ENCODE data around the gene FHL3.
"Not testable (repeated sequence)": the region's sequence is repeated elsewhere in the genome, so short reads cannot be mapped to it uniquely, and the experiment has no call there.

FHL3 gene

DNA sequence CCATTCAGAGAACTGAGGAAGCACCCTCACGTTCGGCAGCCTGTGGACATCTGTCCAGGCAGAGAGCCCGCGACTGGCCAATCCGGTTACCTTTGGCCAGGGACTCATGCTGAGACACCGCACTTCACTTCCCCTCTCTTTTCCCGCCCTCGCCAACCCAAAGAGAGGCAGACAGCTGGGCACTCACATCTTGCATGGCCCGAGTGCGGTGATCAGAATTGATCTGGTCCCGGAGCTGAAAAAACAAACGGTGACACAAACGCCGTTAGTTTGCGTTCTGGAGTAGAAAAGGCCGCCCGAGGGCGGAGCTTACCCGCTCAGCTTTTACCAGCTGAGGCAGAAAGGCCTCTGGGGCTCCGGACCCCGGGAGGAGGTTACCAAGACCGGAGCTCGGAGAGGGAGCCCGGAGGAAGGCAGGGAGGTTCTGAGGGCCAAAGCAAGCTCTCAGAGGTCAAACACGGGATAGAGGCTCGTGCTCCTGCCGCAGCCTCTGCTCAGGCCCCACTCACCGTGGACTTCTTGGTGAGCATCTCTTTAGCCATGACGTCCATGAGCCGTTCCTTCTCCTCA is 15.9 kb downstream of the FHL3 start:
- DNase-seq (ENCODE audit: low read depth in 2 of 2) = no peak

DNA sequence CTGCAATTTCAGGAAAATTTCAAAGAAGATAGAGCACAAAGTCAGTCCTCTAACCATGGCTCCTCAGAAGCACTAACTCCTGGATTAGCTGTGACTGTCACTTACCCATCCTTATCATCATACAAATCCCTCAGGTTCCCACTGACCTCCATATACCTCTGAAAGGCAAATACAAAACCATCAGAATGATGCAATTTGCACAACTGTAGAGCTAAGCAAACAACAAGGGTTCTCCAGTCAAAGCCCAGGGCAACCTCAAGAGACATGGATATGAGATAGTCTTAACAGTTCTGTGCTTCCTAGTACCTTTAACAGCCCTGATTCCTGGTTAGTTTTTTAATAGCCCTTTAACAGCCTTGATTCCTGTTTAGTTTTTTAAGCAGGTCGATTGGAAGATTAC is 17.6 kb downstream of the FHL3 start:
- no peak for DNase-seq (ENCODE audit: low read depth in 2 of 2)

DNA sequence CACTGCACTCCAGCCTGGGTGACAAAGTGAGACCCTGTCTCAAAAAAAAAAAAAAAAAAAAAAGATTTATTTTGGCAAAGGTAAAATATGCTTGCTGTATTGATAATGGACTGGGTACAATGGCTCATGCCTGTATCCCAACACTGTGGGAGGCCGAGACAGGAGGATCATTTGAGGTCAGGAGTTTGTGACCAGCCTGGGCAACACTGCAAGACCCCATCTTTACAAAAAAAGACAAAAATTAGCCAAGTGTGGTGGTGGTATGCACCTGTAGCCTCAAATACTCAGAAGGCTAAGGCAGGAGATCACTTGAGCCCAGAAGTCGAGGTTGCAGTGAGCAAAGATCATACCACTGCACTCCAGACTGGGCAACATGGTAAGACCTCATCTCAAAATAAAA is 21.8 kb downstream of the FHL3 start:
- DNase-seq (ENCODE audit: low read depth in 2 of 2) = no peak

DNA sequence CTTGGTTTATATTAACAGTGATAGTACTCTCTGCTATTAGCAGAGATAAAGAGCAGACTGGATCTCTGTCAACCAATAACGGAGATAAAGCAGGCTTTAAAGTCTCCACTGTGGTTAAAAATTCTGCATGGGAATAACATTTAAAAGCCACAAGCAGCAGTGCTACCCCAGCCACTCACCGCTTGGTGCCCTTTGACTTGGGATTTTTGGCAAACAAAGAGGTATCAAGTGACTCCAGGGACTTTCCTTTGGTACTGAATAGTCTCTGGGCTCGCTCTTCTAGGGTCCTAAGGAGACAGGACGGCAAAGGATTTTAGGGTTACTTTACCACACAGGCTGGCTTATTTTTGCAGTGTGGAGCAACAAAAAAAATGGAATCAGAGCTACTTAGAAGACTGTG is 26.8 kb downstream of the FHL3 start:
- no peak for DNase-seq (ENCODE audit: low read depth in 2 of 2)

DNA sequence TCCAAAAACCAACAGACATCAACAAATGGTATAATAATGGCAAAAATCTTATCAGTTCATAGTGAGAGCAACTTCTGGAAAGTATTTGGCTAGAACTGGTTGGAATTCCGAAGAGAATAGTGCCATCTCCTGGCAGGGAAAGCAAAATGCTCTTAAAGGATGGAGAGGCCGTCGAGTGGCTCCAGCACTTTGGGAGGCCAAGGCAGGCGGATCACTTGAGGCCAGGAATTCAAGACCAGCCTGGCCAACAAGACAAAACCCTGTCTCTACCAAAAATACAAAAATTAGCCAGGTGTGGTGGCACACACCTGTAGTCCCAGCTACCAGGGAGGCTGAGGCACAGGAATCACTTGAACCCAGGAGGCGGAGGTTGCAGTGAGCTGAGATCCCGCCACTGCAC is 30.2 kb downstream of the FHL3 start:
- DNase-seq (ENCODE audit: low read depth in 2 of 2) = not testable (repeated sequence)

DNA sequence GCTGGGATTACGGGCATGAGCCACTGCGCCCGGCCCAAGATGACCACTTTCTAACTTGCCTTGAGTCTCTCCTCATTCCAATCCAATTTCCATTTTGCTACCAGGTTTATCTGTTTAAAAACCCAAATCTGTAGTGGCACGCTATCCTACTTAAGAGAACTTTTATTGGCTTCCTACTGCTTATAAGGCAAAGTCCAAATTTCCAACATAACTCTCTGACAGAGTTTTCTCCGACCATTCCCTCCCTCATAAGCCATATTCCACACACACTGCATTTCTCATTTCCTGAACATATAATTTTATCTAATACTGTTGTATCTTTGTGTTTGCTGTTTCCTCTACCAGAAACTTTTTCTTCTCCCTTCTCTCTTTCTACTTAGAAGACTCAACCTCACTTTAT is 30.7 kb downstream of the FHL3 start:
- DNase-seq (ENCODE audit: low read depth in 2 of 2) = no peak

DNA sequence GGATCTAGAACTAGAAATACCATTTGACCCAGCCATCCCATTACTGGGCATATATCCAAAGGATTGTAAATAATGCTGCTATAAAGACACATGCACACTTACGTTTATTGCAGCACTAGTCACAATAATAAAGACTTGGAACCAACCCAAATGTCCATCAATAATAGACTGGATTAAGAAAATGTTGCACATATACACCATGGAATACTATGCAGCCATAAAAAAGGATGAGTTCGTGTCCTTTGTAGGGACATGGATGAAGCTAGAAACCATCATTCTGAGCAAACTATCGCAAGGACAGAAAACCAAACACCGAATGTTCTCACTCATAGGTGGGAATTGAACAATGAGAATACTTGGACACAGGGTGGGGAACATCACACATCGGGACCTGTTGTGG is 31.6 kb downstream of the FHL3 start:
- DNase-seq (ENCODE audit: low read depth in 2 of 2) = not testable (repeated sequence)

DNA sequence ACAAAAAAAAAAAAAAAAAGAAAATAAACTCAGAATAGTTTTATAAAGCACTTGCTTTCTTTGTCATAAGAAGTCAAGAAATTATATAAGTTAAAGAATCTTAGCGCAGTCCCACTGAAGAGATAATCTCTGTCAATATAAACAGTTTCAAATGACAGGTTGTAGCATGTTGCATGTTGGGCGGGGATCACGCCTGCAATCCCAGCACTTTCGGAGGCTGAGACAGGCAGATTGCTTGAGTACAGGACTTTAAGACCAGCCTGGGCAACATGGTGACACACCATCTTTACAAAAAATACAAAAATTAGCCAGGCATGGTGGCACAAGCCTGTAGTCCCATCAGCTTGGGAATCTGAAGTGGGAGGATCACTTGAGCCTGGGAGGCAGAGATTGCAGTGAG is 40.0 kb downstream of the FHL3 start:
- DNase-seq (ENCODE audit: low read depth in 2 of 2) = no peak

DNA sequence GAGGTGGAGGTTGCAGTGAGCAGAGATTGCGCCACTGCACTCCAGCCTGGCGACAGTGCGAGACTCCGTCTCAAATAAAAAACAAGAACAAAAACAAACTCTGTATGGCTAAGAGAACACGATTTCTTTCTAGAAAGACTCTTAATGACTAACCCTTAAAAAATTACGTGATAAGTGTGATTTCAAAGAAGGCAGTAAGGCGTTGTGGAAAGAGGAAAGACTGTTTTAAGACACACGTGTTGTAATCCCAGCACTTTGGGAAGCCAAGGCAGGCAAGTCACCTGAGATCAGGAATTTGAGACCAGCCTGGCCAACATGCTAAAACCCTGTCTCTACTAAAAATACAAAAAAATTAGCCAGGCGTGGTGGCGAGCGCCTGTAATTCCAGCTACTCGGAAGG is 41.2 kb downstream of the FHL3 start:
- not testable (repeated sequence) for DNase-seq (ENCODE audit: low read depth in 2 of 2)

DNA sequence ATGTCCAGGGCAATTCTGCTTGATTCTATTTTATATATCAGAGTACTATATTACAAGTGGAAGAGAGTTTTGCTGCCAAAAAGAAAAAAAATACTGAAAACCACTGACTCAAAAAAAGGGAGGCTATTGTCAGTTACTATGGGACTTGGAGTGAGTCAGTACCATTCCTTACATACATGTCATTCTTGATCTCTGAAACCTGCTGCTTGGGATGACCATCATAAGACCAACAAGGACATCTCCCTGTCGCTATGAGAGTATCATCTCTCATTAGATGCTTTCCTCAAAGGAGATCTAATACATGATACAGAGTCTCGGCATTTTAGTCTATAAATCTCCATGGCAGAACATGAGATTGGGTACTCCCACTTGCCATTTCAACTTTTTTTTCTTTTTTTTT is 46.6 kb downstream of the FHL3 start:
- DNase-seq (ENCODE audit: low read depth in 2 of 2) = no peak

DNA sequence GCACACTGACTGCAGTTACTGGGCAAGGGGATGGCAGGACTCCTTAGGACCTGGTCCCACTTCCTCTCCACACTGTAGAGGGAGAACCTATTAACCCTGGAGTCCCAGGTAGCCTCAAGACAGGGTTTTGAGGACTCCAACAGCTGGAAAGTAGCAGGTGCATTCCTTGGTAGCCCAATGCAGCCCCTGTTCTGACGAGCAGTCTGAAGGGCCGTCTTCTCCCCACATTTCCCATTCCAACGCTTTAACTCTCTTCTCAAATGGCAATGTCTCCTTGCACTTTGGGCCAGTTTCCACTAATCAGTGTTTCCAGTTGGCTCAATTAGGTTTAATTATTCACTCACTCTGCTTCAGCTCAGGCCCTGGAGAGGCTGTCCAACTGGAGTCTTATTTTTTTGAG is 49.6 kb downstream of the FHL3 start:
- DNase-seq (ENCODE audit: low read depth in 2 of 2) = no peak

DNA sequence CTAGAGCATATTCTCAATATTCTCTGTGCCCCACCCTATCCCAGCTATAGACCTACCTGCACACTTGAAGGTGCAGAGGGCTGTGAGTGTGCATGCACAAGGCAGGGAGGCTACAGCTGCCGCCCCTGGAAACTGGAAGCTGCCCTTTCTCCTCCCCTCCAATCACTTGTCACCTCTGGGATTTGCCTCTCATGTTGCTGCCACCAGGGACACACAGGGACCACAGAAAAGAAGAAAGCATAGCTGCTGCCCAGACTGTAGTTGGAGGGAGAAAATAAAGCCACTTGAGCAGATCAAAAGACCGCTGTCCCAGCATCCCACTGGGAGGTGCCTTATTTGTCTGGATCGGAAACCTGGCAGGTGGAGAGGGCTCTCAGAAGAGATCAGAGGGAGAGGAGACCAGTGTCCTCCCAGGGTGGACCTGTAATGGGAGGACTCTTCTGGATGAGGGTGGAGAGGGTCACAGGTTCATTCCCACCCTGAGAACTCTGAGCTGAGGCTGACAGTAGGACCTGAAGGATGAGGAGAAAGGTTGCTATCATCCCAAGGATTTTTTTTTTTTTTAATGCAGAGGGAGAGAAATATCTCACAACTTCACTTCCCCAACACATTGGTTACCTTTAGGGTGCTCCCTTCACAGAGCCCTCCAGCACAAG is 50.9 kb downstream of the FHL3 start:
- DNase-seq (ENCODE audit: low read depth in 2 of 2) = no peak

DNA sequence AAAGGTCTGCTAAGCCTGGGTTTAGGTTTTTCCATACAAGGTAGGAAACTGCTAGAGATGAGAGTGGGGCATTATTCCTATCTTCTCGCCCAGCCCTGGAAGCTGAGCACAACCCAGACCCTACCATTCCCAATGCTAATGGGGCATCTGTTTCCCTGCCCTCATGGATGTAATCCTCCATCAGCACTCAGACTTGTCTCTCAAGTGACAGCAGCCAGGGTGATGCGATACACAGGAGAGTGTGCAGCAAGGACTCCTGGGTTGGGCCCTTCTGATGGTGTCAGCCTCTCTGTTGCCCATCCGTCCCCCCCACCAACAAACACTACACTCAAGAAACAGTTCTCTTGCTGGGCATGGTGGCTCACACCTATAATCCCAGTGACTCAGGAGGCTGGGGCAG is 52.6 kb downstream of the FHL3 start:
- DNase-seq (ENCODE audit: low read depth in 2 of 2) = no peak

DNA sequence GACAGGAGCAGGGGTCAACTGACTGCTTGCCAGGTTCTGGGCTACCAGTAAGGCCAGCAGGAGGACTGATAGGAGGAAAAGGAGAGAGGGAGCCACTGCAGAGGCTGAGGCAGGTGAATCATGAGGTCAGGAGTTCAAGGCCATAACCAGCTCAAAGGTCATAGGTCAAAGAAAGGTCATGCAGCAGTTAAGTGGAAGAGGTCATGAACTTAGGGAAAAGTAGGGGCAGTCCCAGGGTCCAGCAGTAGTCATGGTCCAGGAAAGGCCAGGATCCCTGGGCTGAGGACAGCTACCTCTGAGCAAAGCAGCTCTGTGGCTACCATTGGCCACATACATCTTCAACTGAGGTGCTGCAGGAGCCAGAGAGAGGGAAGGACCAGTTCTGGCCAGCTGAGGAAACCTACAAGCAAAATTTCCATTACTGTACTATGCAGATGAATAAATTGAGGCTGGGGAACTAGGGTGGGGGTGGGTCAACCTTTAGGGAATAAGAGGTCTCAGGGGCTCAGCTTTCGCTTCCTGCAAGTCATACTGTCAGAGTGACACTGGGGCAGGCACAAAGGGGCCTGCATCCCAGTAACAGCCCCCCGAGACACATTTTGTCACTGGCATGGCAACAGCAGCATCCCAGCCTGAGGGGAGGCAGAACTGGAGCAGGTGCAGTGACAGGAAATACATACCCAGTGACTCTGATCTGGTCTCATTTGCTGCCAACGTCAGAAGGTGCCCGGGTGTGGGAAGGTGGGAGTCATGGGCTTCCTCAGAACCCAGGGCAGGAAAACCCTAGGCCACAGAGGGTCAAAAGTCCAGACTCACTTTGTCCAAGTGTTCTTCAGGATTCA is 53.3 kb downstream of the FHL3 start:
- no peak for DNase-seq (ENCODE audit: low read depth in 2 of 2)

DNA sequence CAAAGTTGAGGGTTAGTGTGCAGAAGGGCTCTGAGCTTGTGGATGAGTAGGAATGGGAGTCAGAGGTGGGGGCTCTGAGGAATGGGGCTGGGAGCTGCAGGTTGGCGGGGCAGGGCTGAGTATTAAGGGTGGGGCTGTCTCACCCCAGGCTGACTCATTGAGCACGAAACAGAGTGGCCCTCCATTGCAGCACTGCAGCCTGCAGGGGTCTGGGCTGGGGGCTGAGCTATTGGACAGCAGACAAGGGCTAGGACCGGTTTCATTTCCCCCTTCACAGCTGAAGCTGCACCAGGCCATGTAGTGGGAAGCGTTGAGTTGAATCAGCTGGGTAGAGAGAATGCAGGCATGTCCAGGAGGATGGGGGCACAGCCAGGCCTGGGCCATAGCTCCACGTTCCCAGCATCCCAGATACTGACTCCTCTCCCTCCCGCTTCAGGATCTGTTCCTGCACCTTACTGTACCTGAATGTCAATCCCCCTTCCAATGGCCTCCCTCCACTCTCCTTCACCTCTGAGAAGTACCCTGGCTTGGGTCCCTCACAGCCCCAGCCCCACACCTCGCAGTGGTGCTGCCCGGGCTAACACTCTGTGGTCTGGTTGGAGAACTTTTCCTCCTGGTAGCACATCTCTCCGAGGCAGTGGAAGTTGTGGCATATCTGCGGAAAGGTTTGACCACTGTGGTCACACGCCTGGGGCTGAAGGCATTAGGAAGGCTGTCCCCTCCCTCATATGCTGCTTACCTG is 54.1 kb downstream of the FHL3 start:
- no peak for DNase-seq (ENCODE audit: low read depth in 2 of 2)

DNA sequence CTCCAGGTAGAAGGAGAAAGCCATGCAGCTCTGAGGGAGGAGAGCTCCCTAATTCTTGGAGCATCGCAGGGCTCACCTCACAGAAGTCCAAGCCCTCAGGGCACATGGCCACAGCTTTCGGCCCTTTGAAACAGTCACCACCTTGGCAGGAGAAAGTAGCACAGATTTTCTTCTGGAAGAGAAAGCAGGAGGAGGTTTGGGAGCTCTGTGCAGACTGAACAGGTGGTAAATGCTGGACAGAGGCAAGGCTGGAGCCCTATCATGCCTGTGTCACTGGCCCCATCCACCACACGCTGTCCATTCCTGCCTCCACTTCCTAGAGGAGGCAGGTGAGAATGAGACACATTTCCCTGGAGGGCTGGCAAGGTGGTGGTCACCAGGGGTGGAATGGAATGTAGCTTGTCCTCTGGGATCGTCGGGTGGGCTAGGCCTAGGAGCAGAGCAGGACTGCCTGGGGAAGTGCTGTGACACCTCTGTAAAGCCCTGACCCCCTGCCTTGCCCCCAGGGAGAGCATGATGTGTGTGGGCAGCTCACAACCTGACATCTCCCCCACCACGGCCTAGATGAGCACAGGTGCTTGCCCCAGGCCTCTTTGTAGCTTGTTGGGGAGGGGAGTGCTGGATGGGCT is 55.7 kb downstream of the FHL3 start:
- DNase-seq (ENCODE audit: low read depth in 2 of 2) = no peak

DNA sequence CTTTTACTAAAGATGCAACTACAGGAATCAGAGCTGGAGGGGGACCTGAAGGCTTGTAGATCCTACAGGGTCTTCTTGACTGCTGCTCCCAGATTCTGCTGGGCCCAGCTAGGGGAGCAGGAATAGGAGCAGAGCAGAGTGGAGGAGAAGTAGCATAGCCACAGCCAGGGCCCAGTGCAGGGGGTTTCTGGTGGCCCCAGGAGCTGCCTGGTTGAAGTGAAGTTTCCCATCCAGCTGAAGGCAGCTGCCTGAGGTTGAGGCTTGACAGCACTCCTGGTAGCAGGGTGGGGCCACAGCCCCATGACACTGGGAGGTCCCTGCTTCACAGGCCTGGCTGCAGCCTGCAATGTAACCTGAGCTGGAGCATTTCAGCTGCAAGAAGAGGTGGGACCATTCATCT is 56.5 kb downstream of the FHL3 start:
- DNase-seq (ENCODE audit: low read depth in 2 of 2) = no peak

DNA sequence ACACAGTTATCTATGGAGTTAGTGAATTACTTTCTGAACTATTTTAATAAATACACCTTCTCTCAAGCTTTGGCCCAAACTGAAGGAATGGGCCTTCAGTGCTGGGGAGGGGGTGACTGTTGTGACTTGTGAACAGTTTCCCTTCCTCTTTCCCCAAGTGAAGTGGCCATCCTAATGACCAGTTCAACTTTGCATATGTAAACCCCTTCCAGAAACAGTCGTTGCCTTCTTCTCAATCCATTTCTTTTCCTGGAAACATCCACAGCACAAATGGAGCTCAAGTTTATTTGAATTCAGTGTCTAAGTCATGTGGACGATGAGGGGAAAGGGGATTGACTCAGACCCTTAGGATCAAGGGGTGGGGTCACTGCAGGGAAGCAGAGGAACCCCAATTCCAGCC is 57.1 kb downstream of the FHL3 start:
- DNase-seq (ENCODE audit: low read depth in 2 of 2) = no peak

DNA sequence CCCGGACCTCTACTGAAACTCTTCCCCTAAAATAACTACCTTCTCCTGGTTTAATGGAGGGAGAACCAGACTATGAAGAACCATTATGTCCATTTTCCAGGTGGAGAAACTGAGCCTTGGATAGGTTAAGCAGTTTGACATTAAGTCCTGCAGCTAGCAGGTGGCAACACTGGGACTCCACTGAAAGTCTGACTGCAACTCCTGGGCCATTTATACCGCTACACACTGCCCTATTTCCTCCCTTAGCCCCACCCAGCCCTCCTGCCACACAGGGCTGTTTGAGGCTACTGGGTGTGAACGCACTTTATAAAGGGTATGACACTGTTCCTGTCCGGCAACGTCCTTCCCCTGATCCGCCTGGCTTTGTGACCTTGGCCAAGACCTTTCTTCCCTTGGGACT is 58.0 kb downstream of the FHL3 start:
- DNase-seq (ENCODE audit: low read depth in 2 of 2) = no peak
